ENCODE measurements around the gene COL4A4.

The COL4A4 gene

DNA sequence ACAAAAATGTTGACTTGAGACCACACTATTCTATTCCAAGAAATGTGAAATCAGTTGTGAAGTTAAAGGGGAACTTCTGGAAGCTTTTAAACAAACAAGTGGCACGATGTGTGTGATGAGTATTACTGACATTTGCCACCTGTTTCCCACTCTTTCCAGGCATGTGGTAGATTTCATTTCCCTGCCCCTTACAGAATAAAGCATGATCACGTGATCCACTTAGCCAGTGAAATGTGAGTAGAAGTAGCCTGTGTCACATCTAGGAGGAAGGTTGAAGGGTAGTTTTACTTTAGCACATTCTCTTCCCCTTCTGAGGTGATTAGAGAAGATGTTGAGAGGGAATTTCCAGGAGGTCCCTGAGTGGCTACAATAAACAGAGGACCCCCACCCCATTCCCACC, 3.8 kb downstream of the COL4A4 start:
- no peak for DNase-seq

DNA sequence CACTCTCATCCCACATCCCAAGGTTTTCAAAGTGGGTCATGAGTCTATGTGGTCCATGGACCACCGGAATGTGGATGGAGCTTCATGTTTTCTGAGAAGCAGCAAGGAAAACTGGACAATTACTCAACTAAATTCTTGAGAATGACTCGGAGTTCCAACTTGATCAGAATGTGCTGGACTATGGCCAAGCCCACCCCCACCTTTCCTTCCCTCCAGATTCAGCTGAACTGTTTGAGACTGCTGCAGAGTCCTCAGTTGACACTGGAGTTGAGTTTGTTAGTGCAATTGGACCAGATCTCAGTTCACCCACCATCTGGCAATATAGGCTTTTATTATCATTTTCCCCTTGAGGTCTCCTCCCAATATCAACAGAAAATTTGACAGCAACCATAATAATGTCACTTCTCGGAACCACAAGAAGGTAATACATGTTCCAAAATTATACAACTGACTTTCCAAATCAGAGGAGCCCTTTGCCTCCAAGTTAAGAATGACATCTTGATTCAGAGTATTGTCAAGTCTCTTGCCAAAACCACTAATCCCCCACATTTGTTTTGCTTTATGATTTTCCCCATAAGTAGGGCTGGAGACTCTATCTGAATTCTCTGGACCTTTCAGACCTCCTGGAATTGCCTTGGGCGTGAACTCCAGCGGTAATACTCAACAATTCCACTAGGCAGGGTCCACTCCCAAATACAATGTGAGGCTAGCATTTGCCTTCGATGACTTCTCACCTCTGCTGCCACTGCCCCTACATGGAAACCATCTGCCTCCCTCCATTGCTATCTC, 8.8 kb downstream of the COL4A4 start:
- no peak for DNase-seq

DNA sequence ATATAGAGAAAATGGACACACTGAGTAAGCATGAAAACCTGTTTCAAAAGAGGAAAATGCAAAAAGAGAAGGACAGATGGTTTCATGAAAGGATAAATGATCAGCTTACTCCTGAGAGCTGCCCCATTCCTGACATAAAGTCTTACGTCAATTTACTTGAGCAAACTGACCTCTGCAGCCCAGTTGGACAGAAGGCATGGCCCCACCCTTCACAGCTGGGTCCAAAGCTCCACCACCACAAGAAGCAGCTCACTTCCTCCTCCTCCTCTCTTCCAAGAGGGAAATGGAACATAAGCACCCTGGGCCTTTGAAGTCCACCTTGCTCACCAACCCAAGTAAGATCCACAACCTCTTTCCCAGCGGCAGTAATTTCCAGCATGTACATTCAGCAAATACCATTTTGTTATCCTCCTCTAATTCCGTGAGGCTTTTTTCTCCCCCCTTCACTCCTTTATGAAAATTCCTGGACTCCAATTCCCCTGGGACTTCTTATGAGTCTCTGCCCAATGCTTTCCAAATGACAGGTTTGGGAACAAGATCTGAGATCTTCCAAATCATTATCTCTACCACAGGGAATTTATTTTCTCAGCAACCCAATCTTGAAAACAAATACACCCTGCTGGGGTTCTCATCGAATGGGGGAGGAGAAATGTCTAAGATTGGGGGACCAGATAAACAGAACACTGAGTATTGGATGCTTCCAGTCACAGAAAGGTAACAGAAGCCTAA, 10.1 kb downstream of the COL4A4 start:
- no peak for DNase-seq

DNA sequence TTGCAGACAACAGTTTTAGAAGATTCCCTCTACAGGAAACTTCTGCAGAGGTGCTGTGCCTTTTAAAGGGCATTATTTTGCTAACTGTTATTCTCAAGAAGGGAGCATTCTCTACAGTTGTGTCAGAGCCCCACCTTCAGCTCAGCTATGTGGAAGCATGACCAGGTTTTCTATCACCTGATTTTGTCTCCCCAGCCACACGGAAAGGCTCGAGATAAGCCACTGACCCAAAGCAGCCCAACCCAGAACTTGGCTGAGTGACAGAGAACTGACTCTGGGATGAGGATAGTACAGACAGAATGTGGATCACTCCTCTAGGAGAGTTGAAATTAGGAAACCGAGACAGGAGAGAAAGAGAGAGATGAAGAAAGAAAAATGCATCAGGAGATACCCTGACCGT, 10.7 kb downstream of the COL4A4 start:
- DNase-seq, result no peak

DNA sequence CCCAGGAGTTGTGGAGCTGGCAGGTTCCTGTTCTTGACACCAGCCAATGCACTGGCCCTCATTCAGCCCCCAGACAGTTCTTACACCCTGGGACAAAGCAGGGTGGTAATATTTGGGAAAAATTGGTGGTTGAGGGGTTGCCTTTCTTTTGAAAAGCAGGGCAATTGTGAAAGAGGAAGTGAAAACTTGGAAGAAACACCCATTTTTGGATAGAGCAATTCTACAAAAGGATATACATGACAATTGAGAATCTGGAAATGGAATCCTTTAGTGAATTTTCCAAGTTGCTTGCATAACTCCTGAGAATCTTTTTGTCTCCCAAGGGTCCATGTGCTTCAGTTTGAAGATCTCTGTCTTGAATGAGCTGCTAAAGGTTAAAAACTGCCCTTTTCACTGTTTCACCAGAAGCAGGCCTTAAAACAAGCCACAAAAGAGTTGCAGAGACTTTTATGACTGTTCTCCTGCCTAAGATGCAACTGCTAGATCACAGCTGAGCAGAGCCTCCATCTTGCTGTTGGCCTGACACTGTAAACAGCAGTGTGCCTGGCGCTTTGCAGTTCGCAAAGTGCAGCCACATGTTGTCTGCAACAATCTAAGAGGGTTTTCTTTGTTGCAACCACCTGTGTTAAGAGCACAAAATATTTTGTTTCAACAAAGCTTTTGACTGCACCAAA, 11.8 kb downstream of the COL4A4 start:
- no peak for DNase-seq

DNA sequence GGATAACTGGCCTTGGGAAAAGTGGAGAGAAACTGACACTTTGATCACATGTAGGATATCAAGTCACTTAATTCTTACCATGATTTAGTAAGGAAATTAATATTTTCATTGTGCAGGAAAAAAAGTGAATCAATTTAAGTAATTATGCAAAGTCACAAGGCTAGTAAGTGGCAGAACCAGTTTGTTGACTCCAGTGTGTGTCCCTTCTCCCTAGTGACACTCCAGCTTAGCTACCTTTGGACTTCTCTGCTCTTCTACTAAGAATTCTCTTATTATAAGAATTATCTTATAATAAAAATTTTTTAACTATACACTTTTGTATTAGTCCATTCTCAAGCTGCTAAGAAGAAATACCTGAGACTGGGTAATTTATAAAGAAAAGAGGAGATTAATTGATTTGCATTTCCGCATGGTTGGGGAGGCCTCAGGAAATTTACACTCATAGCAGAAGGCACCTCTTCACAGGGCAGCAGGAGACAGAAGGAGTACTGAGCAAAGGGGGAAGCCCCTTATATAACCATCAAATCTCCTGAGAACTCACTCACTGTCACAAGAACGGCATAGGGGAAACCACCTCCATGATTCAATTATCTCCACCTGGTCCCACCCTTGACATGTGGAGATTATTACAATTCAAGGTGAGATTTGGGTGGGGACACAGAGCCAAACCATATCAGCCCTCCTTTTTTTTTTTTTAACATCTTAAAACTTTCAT, 13.6 kb downstream of the COL4A4 start:
- no peak for DNase-seq

DNA sequence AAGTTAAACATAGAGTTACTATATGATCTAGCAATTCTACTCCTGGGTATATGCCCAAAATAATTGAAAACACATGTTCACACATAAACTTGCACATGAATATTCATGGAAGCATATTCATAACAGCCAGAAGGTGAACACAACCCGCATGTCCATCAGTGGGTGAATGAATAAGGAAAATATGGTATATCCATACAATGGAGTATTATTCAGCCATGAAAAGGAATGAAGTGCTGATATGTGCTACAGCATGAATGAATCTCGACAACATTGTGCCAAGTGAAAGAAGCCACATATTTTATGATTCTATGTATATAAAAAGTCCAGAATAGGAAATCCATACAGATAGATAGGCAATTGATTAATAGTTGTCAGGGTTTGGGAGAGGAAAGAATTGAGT, 15.9 kb downstream of the COL4A4 start:
- no peak for DNase-seq

DNA sequence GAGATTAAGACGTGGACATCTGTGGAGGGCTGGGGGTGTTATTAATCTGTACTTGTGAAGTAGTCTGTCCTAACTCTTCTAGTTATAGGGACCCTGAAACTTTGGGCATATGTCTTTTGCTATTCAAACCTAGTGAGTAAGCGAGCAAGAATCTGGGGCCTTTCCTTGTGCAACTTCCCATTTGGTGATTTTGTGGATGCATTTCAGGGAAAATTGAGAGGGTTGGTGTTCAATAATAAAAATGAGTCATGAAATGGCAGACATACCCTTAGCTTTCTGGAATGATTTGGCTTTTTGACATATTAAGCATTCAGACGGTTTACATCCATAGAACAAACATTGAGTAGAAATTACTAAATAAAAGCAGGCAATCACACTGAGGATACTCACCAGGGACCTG, 17.0 kb downstream of the COL4A4 start:
- DNase-seq, result no peak

DNA sequence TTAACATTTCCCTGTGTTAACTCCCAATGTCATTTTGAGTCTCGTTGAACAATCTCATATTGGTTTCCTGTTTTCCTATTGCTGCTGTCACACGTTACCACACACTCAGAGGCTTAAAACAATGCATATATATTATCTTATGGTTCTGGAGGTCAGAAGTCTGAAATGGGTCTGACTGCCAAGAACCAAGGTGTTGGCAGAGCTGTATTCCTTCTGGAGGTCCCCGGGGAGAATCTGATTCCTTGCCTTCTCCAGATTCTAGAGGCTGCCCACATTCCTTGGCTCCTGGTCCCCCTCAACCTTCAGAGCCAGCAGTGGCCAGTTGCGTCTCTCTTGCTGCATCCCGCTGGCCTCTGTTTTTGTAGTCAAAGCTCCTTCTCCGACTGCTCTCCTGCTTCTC, 17.5 kb downstream of the COL4A4 start:
- no peak for DNase-seq

DNA sequence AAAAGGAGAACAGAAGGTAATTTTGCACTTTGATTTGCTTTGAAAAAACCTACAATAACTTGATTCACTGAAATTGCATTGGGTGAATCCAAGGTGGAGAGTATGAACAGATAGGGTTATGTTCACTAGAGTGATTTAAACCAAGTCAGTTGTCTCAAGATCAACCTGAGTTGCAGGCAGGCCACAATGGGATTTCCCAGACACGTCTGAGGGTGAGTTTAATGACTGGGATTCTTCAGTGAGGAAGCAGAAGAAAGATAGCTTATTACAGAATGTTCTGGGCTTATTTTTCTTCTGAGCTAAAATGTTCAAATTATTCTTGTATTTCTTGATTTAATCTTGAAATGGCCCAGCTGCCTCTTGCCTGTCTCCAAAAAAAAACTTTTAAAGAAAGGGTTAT, 20.1 kb downstream of the COL4A4 start:
- DNase-seq, result no peak

DNA sequence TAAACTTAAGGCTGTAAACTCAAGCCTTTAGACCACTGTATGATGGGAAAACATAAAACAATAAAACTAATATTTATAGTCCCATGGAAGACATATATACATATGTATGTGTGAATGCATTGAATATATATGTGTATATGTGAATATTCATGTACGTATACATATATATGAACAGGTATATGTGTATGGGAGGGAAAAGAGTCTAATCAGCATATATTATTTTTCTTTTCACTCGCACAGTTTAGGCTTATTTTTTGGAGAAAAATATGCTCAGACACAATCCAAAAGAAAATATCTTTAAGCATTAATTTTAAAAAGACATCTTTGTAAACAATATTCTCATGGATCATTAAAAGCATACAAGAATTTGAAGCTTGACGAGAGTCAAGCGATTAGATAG, 22.7 kb downstream of the COL4A4 start:
- no peak for DNase-seq

DNA sequence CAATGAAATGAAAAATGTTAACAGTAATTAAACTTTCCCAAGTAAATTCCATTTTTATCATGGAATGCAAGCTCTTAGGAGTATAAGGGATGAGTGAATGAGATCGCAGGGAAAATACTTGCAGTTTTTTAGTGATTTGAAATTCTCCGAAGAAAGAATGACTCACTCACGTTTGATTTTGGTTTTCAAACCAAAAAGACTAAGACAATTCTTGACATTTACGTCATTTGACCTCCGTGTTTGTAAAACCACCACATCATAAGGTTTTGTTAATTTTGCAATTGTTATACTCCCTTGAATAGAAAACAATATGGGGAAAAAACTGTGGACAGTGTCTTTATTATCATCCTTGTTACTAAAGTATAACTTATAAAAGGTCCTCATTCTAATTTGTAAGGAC, 29.4 kb downstream of the COL4A4 start:
- no peak for DNase-seq

DNA sequence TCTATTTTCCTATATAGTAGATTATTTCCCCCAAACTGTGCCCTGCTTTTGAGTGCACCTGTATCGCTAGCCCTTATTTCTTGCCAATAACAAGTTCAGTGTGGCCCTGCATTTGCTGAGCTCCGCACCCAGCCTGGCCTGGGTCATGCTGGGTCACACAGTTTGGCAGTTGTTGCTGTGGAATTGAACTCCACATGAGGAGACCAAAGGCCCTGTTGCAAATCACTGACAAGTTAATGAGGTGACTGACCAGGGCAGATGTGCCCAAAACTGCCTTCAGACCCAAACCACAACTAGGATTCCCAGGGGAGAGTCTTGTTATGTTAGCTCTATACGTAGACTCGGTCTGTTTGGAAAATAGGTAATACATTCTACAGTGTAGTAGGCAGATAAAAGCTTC, 31.0 kb downstream of the COL4A4 start:
- no peak for DNase-seq

DNA sequence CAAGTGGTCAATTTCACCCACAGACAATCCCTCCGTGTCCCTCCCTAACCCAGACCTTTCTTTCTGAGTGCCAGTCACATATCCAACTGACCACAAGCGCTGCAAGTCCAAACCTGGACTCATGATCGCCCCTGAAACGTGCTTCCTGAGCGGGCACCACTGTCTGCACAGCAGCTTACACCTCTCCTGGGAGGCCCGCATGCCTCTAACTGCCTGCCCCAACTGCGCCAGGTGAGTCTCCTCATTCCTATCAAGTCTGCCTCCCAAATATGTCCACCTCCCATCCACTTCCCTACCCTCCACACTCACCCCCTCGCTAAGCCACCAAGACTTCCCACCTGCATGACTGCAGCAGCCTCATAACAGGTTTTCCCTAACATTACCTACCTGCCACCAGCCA, 33.4 kb downstream of the COL4A4 start:
- no peak for DNase-seq

DNA sequence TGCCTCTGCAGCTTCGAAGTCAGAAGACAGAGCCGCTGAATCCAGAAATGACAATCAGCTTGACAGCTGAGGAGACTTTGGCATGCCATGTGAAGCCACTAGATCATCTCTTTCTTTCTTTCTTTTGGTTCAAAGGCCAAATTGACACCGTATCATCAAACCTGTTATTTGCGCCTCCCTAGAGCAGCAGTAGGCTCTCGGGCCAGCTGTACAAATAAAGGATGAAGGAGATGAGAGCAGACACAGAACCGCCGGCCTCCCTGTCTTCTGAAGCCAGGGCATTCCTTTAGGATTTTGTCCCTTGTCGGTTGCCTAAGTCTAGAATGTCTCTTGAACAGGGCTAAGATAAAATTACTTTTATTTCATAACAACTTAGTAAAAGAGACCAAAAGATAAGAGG, 36.8 kb downstream of the COL4A4 start:
- DNase-seq, result no peak

DNA sequence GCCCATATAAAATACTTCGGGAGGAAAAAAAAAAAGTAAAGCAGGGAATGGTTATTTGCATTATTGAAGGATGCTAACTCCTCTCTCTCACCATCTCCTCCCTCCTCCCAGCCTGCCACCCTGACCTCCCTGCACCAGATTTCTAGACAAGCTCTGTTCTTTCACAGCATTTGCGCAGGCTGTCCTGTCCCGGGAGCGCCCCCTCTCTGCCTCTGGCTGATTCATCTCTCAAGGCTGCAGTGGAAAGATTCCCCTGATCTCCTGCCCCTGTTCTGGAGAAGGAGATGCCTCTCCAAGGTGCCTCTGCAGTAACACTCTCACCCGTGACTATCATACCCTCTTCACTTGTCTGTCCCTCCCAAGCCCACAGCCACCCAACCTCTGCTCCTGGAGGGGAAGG, 38.5 kb downstream of the COL4A4 start:
- DNase-seq, result no peak

DNA sequence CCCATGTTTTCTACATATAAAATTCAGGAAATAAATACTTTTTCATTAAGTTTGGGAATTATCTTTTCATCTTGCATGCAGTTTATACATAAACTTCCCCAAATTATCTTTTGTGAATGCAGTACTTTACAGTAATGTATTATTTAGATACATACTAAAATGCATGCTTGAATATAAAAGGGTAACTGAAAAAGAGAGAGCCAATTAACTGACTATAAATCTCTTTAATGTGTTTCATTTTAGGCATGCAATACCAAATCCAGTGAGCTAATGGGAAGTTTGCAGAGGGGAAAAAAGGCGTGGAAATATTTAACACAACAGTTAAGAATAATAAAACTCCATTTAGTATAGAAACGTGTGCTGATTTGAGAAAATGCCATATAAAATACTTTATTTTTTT, 39.2 kb downstream of the COL4A4 start:
- DNase-seq, result no peak

DNA sequence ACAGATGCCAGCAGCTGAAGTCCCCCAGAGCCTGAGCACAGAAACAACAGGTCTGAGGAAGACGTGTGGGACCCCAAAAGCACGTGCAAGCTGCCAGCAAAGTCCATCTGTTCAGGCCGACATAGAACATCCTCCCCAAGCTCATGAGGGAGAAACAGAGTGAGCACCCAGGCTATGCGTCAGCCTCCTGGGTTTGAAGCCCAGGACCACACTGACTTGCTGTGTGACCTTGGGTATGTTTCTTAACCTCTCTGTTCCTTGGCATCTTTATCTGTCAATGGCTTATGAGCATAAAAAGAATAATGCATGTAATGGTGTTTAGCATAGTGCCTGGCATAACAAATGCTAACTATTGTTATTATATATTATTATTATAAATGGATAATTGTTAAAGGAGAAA, 40.3 kb downstream of the COL4A4 start:
- DNase-seq, result no peak

DNA sequence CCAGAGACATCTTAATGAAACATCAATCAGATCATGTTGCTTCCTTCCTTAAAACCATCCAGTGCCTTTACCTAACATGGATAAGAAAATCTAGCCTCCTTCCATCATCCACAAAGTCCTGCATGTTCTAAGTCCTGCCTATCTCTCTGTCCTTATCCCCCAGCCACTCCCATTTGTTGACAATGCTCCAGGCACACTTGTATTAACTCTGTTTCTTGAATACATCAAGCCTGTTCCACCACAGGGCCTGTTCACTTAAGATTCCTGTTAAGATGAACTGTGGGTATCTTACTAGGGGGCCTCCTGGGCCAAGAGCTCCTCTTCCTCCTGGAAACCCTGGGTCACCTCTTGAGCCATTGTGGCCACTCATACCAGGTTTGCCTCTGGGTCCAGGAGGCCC, 45.7 kb downstream of the COL4A4 start:
- DNase-seq, result no peak

DNA sequence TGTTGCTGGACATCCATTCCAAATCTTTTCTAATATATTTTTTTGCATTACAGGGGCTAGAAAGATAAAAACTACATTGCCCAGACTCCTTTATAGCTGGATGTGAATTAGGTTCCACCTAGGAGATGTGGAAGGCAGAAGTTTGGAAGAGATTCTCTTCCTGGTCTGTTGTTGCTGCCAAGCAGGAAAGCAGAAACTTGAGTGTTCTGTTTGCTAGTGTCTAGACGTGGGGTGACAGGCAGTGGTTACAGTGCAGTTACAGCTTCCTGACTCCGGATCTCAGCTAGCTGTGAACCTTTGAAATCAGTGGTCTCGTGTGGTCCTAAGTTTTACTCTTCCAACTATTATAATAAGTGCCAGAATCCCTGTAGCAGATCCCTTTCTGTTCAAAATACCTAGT, 46.2 kb downstream of the COL4A4 start:
- DNase-seq, result no peak

DNA sequence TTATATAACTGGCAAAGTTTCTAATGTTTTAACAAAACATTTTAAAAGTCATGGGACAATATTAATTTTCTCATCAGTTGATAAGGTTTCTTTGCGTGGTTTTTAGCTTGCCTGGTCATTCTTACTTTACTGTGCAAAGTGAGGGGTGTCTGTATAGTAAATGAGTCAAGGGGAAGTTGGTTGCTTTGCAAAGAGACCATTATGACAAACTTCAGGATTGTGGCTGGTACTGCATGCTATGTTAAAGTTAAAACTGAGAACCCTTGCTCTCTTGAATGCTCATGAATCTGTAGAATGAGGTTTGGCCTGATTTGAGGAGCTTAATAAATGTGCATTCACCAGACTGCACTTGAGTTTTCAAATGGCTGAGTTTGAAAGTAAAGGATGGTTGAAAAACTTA, 47.0 kb downstream of the COL4A4 start:
- DNase-seq, result no peak

DNA sequence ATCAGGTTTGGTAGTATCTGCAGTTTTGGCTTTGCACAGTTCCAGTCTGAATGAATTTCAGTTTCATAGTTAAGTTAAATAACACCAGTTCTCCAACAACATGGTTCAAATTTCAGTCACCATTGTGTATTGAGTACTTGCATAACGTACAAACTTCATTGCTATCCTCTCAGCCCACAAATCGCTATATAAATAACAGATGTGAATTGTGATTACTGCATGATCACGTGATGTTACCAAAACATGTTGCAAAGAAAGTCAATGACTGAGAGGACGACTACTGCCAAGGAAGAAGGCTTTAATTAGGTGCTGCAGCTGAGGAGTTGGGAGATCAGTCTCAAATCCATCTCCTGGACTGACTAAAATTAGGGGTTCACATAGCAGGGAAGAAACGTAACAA, 48.2 kb downstream of the COL4A4 start:
- DNase-seq, result no peak

Data from NCI-H1436 treated with DMSO at 0.1 percent for 48 hours (cell line).